Nephron progenitor cell (in vitro differentiated cells): ENCODE results near the gene LAMA4.

Source experiments
- DNase-seq: peaks from one replicate; pipeline ENCODE4 v3.0.0; 2021
- H3K27ac Mint-ChIP-seq: 2 replicates; pipeline ENCODE4 v1.8.0; 2021; ENCODE audit warnings: mild to moderate bottlenecking, moderate library complexity, mixed read lengths
- H3K27me3 Mint-ChIP-seq: 2 replicates; pipeline ENCODE4 v1.8.0; 2021; ENCODE audit warnings: mild to moderate bottlenecking, low read depth, mixed read lengths; ENCODE audit not compliant: poor library complexity
- H3K36me3 Mint-ChIP-seq: 2 replicates; pipeline ENCODE4 v1.8.0; 2021; ENCODE audit warnings: low read depth, mixed read lengths
- H3K4me1 Mint-ChIP-seq: 2 replicates; pipeline ENCODE4 v1.8.0; 2021; ENCODE audit warnings: mixed read lengths
- H3K4me3 Mint-ChIP-seq: 2 replicates; pipeline ENCODE4 v1.8.0; 2021; ENCODE audit warnings: mild to moderate bottlenecking, moderate library complexity, mixed read lengths
- H3K9me3 Mint-ChIP-seq: 2 replicates; pipeline ENCODE4 v1.8.0; 2021; ENCODE audit warnings: mild to moderate bottlenecking, moderate library complexity, mixed read lengths
- TF ChIP-seq, protein P1 (sequence below): fragments of 200-600 bp; sonication (generic); IDR thresholded peaks from 2 replicates; pipeline ENCODE4 v1.5.0; 2021; ENCODE audit warnings: antibody characterized with exemption

The LAMA4 gene

DNA sequence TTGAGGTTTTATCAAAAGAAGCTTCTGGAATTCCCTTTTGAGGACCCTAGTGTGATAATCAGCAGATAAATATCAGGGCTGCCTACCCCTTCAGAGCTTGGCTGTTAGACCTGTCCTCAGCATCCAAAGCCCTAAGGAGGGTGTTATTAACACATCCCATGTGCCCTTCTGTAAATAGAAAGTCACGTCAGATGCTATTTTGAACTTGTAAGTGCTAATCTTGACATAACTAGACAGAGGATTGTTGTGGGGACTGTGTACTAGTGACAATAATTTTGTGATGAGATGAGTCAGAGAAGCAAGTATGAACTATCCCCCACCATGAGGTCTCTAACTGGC lies 4.9 kb upstream of the LAMA4 start:
- DNase-seq, result no peak
- H3K4me3 Mint-ChIP-seq, result no peak overlapping the region
- H3K9me3 Mint-ChIP-seq, result no peaks in the 10 kb centered on the region
- H3K27me3 Mint-ChIP-seq, result peaks cover 18% of the 10 kb centered on the region
- TF ChIP-seq, protein P1, sequence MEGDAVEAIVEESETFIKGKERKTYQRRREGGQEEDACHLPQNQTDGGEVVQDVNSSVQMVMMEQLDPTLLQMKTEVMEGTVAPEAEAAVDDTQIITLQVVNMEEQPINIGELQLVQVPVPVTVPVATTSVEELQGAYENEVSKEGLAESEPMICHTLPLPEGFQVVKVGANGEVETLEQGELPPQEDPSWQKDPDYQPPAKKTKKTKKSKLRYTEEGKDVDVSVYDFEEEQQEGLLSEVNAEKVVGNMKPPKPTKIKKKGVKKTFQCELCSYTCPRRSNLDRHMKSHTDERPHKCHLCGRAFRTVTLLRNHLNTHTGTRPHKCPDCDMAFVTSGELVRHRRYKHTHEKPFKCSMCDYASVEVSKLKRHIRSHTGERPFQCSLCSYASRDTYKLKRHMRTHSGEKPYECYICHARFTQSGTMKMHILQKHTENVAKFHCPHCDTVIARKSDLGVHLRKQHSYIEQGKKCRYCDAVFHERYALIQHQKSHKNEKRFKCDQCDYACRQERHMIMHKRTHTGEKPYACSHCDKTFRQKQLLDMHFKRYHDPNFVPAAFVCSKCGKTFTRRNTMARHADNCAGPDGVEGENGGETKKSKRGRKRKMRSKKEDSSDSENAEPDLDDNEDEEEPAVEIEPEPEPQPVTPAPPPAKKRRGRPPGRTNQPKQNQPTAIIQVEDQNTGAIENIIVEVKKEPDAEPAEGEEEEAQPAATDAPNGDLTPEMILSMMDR, result no peak
- H3K36me3 Mint-ChIP-seq, result no peaks in the 10 kb centered on the region
- peaks cover 39% of the 10 kb centered on the region for H3K4me1 Mint-ChIP-seq
- no peak overlapping the region for H3K27ac Mint-ChIP-seq

DNA sequence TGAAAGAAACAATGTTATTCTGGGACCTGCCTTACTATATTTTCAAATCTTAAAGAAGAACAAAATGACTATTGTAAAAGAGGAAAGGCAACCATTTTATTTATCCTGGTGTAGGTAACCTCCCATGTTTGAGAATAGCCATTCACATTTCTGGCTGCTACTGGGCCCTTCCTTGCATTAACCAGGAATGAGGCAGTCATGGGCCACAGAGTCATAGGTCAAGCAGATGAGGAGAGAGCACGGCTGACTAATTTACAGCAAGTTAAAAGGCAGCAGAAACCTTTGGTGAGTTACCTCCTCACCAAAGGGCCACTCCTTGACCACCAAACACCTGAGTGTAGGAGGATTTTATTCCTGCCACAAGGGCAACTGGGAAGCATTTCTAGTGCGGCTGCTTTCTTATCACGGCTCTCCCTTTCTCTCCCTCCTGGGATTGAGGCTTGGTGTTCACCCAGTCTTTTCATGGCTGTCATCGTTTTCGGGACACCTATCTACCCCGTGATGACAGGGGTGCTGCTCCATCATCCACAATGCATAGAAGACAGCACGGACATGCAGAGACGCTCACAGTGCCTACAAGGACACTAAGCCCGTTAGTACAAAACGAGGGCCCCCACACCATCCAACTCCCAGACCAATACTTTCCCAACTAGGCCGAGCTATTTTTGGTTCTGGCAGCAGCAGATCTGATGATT lies 4.4 kb upstream of the LAMA4 start:
- Mint-ChIP-seq H3K9me3 (no peaks in the 10 kb centered on the region), H3K27ac (peak overlapping the region; percentile 13)
- TF ChIP-seq, protein P1, result no peak

DNA sequence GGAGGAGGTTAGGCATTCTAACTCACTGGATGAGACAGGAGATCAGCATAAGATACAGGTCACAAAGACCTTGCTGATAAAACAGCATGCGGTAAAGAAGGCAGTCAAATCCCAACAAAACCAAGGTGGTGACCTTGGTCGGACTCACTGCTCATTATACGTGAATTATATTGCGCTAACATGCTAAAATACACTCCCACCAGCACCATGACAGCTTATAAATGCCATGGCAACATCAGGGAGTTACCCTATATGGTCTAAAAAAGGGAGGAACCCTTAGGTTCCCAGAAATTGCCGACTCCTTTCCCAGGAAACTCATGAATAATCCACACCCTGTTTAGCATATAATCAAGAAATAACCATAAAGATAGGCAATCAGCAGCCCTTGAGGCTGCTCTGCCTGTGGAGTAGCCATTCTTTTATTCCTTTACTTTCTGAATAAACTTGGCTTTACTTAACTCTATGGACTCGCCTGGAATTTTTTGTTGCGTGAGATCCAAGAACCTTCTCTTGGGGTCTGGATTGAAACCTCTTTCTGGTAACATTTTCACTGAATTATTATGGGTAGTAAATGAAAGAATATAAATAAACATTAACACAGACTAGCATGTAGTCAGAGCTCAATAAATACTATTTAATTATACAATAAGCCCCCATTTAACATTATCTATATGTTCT lies 3.0 kb upstream of the LAMA4 start:
- H3K9me3 Mint-ChIP-seq, result no peaks in the 10 kb centered on the region

More for the DNA sequence above, 4.4 kb upstream of the LAMA4 start:
- Mint-ChIP-seq H3K4me3 (no peak overlapping the region), H3K27me3 (peaks cover 21% of the 10 kb centered on the region), H3K4me1 (peaks cover 45% of the 10 kb centered on the region), H3K36me3 (no peaks in the 10 kb centered on the region)
- no peak for DNase-seq

DNA sequence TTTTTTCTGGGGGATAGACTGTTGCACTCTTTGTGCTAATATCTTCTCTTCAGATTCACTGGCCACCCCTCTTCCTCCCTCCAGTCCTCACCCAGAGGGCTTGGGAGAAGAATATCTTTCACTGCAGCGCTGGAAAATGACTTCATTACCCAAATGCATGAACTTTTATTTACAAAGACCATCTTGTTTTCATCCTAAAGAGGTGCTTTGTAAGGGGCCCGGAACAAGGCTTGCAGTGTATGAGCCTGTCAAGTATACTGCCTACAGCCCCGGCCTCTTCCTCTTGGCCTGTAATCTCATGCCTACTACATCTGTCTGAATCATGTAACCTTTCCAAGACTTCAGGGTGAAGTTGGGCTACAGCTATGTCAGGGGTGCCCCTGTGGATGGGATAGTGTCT lies 554 bp upstream of the LAMA4 start:
- TF ChIP-seq, protein P1, result no peak
- peaks cover 14% of the 10 kb centered on the region for H3K9me3 Mint-ChIP-seq
- H3K27ac Mint-ChIP-seq, result no peak overlapping the region
- H3K36me3 Mint-ChIP-seq, result peaks cover 15% of the 10 kb centered on the region
- peak overlapping the region; percentile 89 for H3K4me3 Mint-ChIP-seq
- H3K4me1 Mint-ChIP-seq, result peaks cover 47% of the 10 kb centered on the region
- no peak for DNase-seq
- peaks cover 52% of the 10 kb centered on the region for H3K27me3 Mint-ChIP-seq

More for the DNA sequence above, 3.0 kb upstream of the LAMA4 start:
- no peak overlapping the region for H3K27ac Mint-ChIP-seq
- H3K27me3 Mint-ChIP-seq, result peaks cover 36% of the 10 kb centered on the region
- no peak for DNase-seq
- TF ChIP-seq, protein P1, result no peak
- no peaks in the 10 kb centered on the region for H3K36me3 Mint-ChIP-seq
- peaks cover 53% of the 10 kb centered on the region for H3K4me1 Mint-ChIP-seq
- no peak overlapping the region for H3K4me3 Mint-ChIP-seq

- no peak for DNase-seq
- TF ChIP-seq, protein P1, result no peak
- Mint-ChIP-seq H3K9me3 (peaks cover 14% of the 10 kb centered on the region), H3K4me1 (peaks cover 37% of the 10 kb centered on the region), H3K27ac (no peak overlapping the region), H3K27me3 (peaks cover 58% of the 10 kb centered on the region), H3K4me3 (peak overlapping the region; percentile 89), H3K36me3 (peaks cover 15% of the 10 kb centered on the region)
Observed at GRCh38 chr6:112253498-112253840, 898 bp downstream of the LAMA4 start.
